ENCODE results near the gene WASF3. TPM values are rescaled to one million over a fixed set of nuclear protein-coding genes. Genes with fewer than 3 reads are reported as not detected.

The WASF3 gene
- total RNA-seq, 4 donors from 2014 or later, result 34.8 to 101 (median 49.3) TPM

- TF ChIP-seq CTCF (IDR thresholded peaks at IDR 0.05; ENCODE audit: low read depth), result no peak
Measured at GRCh38 chr13:26679411-26680122, 122.1 kb downstream of the WASF3 start.

GRCh38 chr13:26680123-26680450, 122.6 kb downstream of the WASF3 start:
- TF ChIP-seq CTCF (IDR thresholded peaks at IDR 0.05; ENCODE audit: low read depth), result no peak

- TF ChIP-seq CTCF (IDR thresholded peaks at IDR 0.05; ENCODE audit: low read depth), result no peak
Measured at GRCh38 chr13:26680572-26680971, 123.1 kb downstream of the WASF3 start.

GRCh38 chr13:26681036-26681435, 123.6 kb downstream of the WASF3 start:
- TF ChIP-seq CTCF (IDR thresholded peaks at IDR 0.05; ENCODE audit: low read depth), result no peak

- TF ChIP-seq CTCF (IDR thresholded peaks at IDR 0.05; ENCODE audit: low read depth), result no peak
Measured at GRCh38 chr13:26682606-26683005, 125.1 kb downstream of the WASF3 start.

DNA sequence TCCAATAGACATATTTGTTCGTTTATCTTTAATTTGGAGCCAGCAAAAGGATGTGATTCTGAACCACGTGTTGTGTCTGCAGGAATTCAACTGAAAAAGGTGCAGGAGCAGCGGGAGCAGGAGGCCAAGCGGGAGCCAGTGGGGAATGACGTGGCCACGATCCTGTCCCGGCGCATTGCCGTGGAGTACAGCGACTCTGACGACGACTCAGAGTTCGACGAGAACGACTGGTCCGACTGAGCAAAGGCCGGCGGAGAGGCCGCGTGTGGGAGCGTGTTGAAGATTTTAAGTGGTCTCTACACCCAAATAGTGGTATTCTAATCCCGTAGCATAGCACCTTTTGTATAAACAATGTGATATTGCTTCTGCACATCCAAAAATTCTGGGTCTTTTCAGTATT, 128.1 kb downstream of the WASF3 start:
- TF ChIP-seq CTCF (IDR thresholded peaks at IDR 0.05; ENCODE audit: low read depth), result no peak

GRCh38 chr13:26686285-26686684, 128.8 kb downstream of the WASF3 start:
- no peak for TF ChIP-seq CTCF (IDR thresholded peaks at IDR 0.05; ENCODE audit: low read depth)
